Ishikawa (cell line): ENCODE data around the gene UBE2A.

Experiments used
- CEBPB ChIP-seq: IDR thresholded peaks from 2 replicates; pipeline ENCODE4 v1.6.1; 2012
- EP300 ChIP-seq: IDR thresholded peaks from 2 replicates; pipeline ENCODE4 v1.6.1; 2012; ENCODE audit warnings: borderline replicate concordance
- RAD21 ChIP-seq: IDR thresholded peaks from 2 replicates; pipeline ENCODE4 v1.6.1; 2012; ENCODE audit warnings: low read depth
- TEAD4 ChIP-seq: IDR thresholded peaks from 2 replicates; pipeline ENCODE4 v1.6.1; 2012
- YY1 ChIP-seq: IDR thresholded peaks from 2 replicates; pipeline ENCODE4 v1.6.1; 2012; ENCODE audit warnings: low read depth
- TF ChIP-seq, protein P1 (sequence below): IDR thresholded peaks from 2 replicates; pipeline ENCODE4 v1.6.1; 2012
- TF ChIP-seq, protein P2 (sequence below): IDR thresholded peaks from 2 replicates; pipeline ENCODE4 v1.6.1; 2012; ENCODE audit warnings: low read depth, mild to moderate bottlenecking

DNA sequence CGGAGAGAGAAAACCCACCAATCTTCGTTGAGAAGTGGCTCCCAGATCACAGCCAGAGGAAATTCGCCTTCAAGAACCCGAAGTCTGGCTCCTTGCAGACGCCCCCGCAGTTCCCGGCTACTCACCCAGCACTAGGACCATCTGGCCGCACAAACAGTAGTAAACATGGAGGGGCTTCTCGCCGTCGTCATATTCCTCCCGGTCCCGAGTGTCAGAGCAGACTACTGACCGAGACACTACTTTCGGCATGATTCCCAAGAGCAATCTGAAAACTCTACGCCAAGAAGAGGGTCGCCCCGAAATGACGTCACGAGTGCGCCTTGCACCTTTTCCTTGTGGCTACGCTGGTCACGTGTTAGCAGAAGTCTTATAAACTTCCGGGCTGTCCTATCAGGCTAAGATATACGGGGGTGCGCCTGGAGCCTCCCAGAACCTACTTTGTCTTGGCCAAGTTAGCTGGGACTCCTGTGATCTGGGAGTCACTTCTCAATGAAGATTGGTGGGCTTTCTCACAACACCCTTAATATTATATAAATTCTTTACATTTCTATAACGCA is 9.2 kb upstream of the UBE2A start, which contains the start of gene STEEP1:
- TF ChIP-seq YY1: no peak
- TF ChIP-seq, protein P1, sequence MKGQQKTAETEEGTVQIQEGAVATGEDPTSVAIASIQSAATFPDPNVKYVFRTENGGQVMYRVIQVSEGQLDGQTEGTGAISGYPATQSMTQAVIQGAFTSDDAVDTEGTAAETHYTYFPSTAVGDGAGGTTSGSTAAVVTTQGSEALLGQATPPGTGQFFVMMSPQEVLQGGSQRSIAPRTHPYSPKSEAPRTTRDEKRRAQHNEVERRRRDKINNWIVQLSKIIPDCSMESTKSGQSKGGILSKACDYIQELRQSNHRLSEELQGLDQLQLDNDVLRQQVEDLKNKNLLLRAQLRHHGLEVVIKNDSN: peak; percentile 94
- TF ChIP-seq EP300: no peak
- TF ChIP-seq, protein P2, sequence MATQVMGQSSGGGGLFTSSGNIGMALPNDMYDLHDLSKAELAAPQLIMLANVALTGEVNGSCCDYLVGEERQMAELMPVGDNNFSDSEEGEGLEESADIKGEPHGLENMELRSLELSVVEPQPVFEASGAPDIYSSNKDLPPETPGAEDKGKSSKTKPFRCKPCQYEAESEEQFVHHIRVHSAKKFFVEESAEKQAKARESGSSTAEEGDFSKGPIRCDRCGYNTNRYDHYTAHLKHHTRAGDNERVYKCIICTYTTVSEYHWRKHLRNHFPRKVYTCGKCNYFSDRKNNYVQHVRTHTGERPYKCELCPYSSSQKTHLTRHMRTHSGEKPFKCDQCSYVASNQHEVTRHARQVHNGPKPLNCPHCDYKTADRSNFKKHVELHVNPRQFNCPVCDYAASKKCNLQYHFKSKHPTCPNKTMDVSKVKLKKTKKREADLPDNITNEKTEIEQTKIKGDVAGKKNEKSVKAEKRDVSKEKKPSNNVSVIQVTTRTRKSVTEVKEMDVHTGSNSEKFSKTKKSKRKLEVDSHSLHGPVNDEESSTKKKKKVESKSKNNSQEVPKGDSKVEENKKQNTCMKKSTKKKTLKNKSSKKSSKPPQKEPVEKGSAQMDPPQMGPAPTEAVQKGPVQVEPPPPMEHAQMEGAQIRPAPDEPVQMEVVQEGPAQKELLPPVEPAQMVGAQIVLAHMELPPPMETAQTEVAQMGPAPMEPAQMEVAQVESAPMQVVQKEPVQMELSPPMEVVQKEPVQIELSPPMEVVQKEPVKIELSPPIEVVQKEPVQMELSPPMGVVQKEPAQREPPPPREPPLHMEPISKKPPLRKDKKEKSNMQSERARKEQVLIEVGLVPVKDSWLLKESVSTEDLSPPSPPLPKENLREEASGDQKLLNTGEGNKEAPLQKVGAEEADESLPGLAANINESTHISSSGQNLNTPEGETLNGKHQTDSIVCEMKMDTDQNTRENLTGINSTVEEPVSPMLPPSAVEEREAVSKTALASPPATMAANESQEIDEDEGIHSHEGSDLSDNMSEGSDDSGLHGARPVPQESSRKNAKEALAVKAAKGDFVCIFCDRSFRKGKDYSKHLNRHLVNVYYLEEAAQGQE: no peak
- TF ChIP-seq CEBPB: no peak
- no peak for TF ChIP-seq TEAD4
- no peak for TF ChIP-seq RAD21
